Upper lobe of left lung (tissue), 6 donors: Measurements from ENCODE around the gene PDE7B. TPM values are rescaled to one million over a fixed set of nuclear protein-coding genes. Genes with fewer than 3 reads are reported as not detected.

Source experiments
- ATAC-seq, 2 donors: fragments of 200-7000 bp; cut with Tn5 transposase; one replicate each; pipeline ENCODE4 v1.9.1; 2022; ENCODE audit warnings: mild to moderate bottlenecking in 2 of 2, moderate library complexity in 2 of 2; ENCODE audit not compliant: low FRiP score in 2 of 2
- DNase-seq, 2 donors: peaks; one replicate each; pipeline ENCODE4 v3.0.0-alpha.2; 2019 to 2020
- H3K27ac ChIP-seq, 4 donors: fragments of 200-600 bp; sonication (generic); one replicate each; pipeline ENCODE4 v1.5.1; 2016 to 2019
- H3K27me3 ChIP-seq, 4 donors: fragments of 200-600 bp; sonication (generic); one replicate each; pipeline ENCODE4 v1.5.1; 2017 to 2019
- H3K36me3 ChIP-seq, 4 donors: fragments of 200-600 bp; sonication (generic); one replicate each; pipeline ENCODE4 v1.5.1; 2016 to 2019
- H3K4me1 ChIP-seq, 4 donors: fragments of 200-600 bp; sonication (generic); one replicate each; pipeline ENCODE4 v1.5.1; 2018 to 2019
- H3K4me3 ChIP-seq, 4 donors: fragments of 200-600 bp; sonication (generic); one replicate each; pipeline ENCODE4 v1.5.1; 2017 to 2019; ENCODE audit warnings: mild to moderate bottlenecking in 2 of 4, moderate library complexity in 1 of 4
- H3K9me3 ChIP-seq, 4 donors: fragments of 200-600 bp; sonication (generic); one replicate each; pipeline ENCODE4 v1.5.1; 2018 to 2019
- EP300 ChIP-seq, 4 donors: sonication (generic); formaldehyde crosslinking; IDR thresholded peaks; one replicate each; pipeline ENCODE4 v1.5.1; 2017; ENCODE audit warnings: antibody characterized with exemption in 4 of 4, control low read depth in 2 of 4
- POLR2A ChIP-seq, 4 donors: fragments of 450-650 bp; IDR thresholded peaks; one replicate each; pipeline ENCODE4 v1.5.1; 2016 to 2017; ENCODE audit warnings: antibody characterized with exemption in 4 of 4, mild to moderate bottlenecking in 2 of 4
- POLR2AphosphoS5 ChIP-seq, 2 donors: sonication (generic); formaldehyde crosslinking; IDR thresholded peaks; one replicate each; pipeline ENCODE4 v1.5.1; 2017; ENCODE audit warnings: antibody characterized with exemption in 2 of 2
- WGBS, 2 donors: methylation state at CpG; one replicate each; pipeline ENCODE4 v1.1.5; 2017 to 2018; 5-methylcytosine and 5-hydroxymethylcytosine counted together
- total RNA-seq, 6 donors: library from RNA; depleted of rRNA in 4 of 6; stranded (reverse); fragments of >200 nt in 4 of 6; gene quantifications; one replicate each; pipeline versions ENCODE4 v1.1.0 to v1.2.1, GENCODE V29; 2016 to 2021
- TF ChIP-seq, protein P1 (sequence below), 6 experiments: fragments of 450-650 bp in 4 of 6; fragments of 200-600 bp in 2 of 6; sonication (generic) in 2 of 6; IDR thresholded peaks; one replicate each; pipeline ENCODE4 v1.5.1; 2016 to 2019; ENCODE audit warnings: antibody characterized with exemption in 6 of 6
- donor health status: DM: no; HTN: no; CAD: no; lungs with moderate emphysema.
- donor health status: DM: no; HTN: yes; CAD: no; lungs with severe emphysema.

The PDE7B gene
- total RNA-seq, 6 donors from 2014 or later, result 1.0 to 4.4 (median 2.6) TPM

DNA sequence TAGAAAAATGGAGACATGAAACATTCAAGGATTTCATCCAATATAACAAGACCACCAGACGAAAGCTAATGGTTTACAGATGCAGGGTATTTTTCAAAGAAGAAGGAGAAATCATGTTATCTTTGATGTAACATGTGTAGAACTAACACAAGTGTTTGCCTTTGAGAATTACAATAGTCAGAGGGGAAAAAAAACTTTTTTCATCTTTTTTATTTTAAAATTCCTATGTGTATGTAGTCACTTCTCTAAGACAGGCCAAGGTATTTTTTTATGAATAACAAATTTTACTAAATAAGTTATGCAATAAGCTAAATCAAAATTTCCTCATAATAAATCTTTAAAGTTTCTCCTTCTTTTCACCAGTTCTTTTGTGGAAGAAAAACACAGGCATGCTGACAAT is 161.4 kb downstream of the PDE7B start:
- Histone ChIP-seq H3K4me3 (no peak overlapping the region), H3K27me3 (no peaks in the 10 kb centered on the region), H3K4me1 (no peaks in the 10 kb centered on the region), H3K9me3 (no peaks in the 10 kb centered on the region), H3K27ac (no peak overlapping the region), H3K36me3 (no peaks in the 10 kb centered on the region)
- WGBS, 2 donors, result 72 to 83% methylated on average over 1 of the region's 1 CpG
- TF ChIP-seq POLR2A (IDR thresholded peaks at IDR 0.05) (no peak), POLR2AphosphoS5 (IDR thresholded peaks at IDR 0.05) (no peak), EP300 (IDR thresholded peaks at IDR 0.05) (no peak)
- TF ChIP-seq, protein P1, sequence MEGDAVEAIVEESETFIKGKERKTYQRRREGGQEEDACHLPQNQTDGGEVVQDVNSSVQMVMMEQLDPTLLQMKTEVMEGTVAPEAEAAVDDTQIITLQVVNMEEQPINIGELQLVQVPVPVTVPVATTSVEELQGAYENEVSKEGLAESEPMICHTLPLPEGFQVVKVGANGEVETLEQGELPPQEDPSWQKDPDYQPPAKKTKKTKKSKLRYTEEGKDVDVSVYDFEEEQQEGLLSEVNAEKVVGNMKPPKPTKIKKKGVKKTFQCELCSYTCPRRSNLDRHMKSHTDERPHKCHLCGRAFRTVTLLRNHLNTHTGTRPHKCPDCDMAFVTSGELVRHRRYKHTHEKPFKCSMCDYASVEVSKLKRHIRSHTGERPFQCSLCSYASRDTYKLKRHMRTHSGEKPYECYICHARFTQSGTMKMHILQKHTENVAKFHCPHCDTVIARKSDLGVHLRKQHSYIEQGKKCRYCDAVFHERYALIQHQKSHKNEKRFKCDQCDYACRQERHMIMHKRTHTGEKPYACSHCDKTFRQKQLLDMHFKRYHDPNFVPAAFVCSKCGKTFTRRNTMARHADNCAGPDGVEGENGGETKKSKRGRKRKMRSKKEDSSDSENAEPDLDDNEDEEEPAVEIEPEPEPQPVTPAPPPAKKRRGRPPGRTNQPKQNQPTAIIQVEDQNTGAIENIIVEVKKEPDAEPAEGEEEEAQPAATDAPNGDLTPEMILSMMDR (IDR thresholded peaks at IDR 0.05), result no peak
- ATAC-seq (peak in 1 of 2 donors; percentile 76), DNase-seq (no peak)

- DNase-seq, result no peak
- Histone ChIP-seq H3K27ac (no peak overlapping the region), H3K4me1 (no peaks in the 10 kb centered on the region), H3K36me3 (no peaks in the 10 kb centered on the region), H3K4me3 (no peak overlapping the region), H3K9me3 (no peaks in the 10 kb centered on the region), H3K27me3 (no peaks in the 10 kb centered on the region)
- ATAC-seq, result peak in 1 of 2 donors; percentile 80
- TF ChIP-seq EP300 (IDR thresholded peaks at IDR 0.05) (no peak), POLR2AphosphoS5 (IDR thresholded peaks at IDR 0.05) (no peak), POLR2A (IDR thresholded peaks at IDR 0.05) (no peak)
- TF ChIP-seq, protein P1 (IDR thresholded peaks at IDR 0.05), result no peak
- WGBS, 2 donors, result 64 to 71% methylated on average over 15 of the region's 15 CpGs
Observed at GRCh38 chr6:136014454-136015437, 163.2 kb downstream of the PDE7B start.

GRCh38 chr6:136015531-136015930 is 164.0 kb downstream of the PDE7B start:
- Histone ChIP-seq H3K4me1 (no peaks in the 10 kb centered on the region), H3K9me3 (no peaks in the 10 kb centered on the region), H3K36me3 (no peaks in the 10 kb centered on the region), H3K27ac (no peak overlapping the region), H3K27me3 (no peaks in the 10 kb centered on the region), H3K4me3 (no peak overlapping the region)
- WGBS, 2 donors, result 67 to 69% methylated on average over 4 of the region's 4 CpGs
- DNase-seq (no peak), ATAC-seq (no peak)
- TF ChIP-seq POLR2AphosphoS5 (IDR thresholded peaks at IDR 0.05) (no peak), POLR2A (IDR thresholded peaks at IDR 0.05) (no peak), EP300 (IDR thresholded peaks at IDR 0.05) (no peak)
- TF ChIP-seq, protein P1 (IDR thresholded peaks at IDR 0.05), result no peak

- WGBS, 2 donors, result 59 to 63% methylated on average over 9 of the region's 9 CpGs
- TF ChIP-seq POLR2AphosphoS5 (IDR thresholded peaks at IDR 0.05) (no peak), EP300 (IDR thresholded peaks at IDR 0.05) (no peak), POLR2A (IDR thresholded peaks at IDR 0.05) (no peak)
- TF ChIP-seq, protein P1 (IDR thresholded peaks at IDR 0.05), result no peak
- DNase-seq, result peak in 1 of 2 donors; percentile 58
- no peaks in the 10 kb centered on the region for H3K27me3 ChIP-seq
- H3K36me3 ChIP-seq, result no peaks in the 10 kb centered on the region
- H3K4me1 ChIP-seq, result no peaks in the 10 kb centered on the region
- H3K4me3 ChIP-seq, result no peak overlapping the region
- H3K27ac ChIP-seq, result no peak overlapping the region
- ATAC-seq, result no peak
- no peaks in the 10 kb centered on the region for H3K9me3 ChIP-seq
Observed at GRCh38 chr6:136016228-136017225, 165.0 kb downstream of the PDE7B start.
